Measurements from ENCODE around the gene ST6GALNAC4. TPM values are rescaled to one million over a fixed set of nuclear protein-coding genes. Genes with fewer than 3 reads are reported as not detected.

Gene ST6GALNAC4
- total and polyA plus RNA-seq, 10 of the 15 experiments (the other 5 are each of a cell fraction or from before 2014, with no cell fraction given) = 4.2 to 63.2 (median 35.2) TPM

DNA sequence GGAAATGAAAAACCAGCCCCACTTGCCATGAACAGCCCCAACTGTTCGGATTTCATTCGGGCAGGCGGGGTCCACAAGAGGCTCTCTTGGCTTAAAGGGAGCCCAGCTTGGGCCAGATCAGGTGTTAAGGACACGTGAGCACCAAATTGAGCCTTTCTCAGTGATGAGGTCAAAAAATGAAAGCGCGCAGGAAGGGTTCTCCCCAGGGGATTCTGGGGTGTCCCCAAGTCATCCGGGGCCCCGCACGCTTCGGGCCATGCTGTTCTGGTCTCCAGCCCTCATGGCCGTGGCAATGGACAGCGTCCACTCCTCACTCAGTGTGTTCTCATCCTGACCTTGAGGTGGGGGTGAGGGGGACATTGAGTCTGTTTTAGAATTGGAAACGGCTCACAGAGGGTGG, 50.3 kb downstream of the ST6GALNAC4 start (continued):
- no peak for TF ChIP-seq ZBTB11 (CRISPR knock-in tag; IDR thresholded peaks at IDR 0.05)

- H3K27ac ChIP-seq (ENCODE audit: control insufficient read depth, insufficient read depth) = peak overlapping the region; percentile 7; the same call in 1 of the 2 replicates
- intact Hi-C loops (cut with micrococcal nuclease; ENCODE audit: unreplicated experiment) (loop anchor here (5.0 kb wide), 1 partner anchor 79 kb away; the partner anchor contains the start of gene CDK9), in situ Hi-C loops (cut with MboI) (no loop called here)
- H3K9me3 ChIP-seq (replicated peaks; ENCODE audit: control insufficient read depth, insufficient read depth, low read length) = no peaks in the 10 kb centered on the region
- CTCF ChIA-PET = interaction anchor here (0.6 to 2.7 kb wide), 10 partner anchors 11 to 1960 kb away, joined by 3 to 12 read pairs (median 4); partner anchors contain the start of genes ENG and TOR2A
- WGBS (ENCODE audit: insufficient coverage, insufficient replicate concordance, low lambda C conversion rate, missing lambda C conversion rate) = 51% methylated on average over 19 of the region's 19 CpGs
- no peak for FAIRE-seq
- SMC1A ChIA-PET (ENCODE audit: uncharacterized antibody, unreplicated experiment) = interaction anchor here (0.8 to 2.0 kb wide), 5 partner anchors 10 to 131 kb away, joined by 3 to 8 read pairs (median 4); partner anchors contain the start of genes ENG and TOR2A
- no peak for TF ChIP-seq WRNIP1 (IDR thresholded peaks at IDR 0.05; ENCODE audit: borderline replicate concordance, low read depth, low read length)
- peak; percentile 35; the same call in 1 of the 2 replicates for TF ChIP-seq NFIC (IDR thresholded peaks at IDR 0.05; ENCODE audit: low read depth, low read length)
- peak; percentile 18 for TF ChIP-seq PBX3 (IDR thresholded peaks at IDR 0.05; ENCODE audit: insufficient replicate concordance, low read depth, low read length)
- TF ChIP-seq BCL3 (IDR thresholded peaks at IDR 0.05; ENCODE audit: borderline replicate concordance, insufficient read depth, low read depth, low read length, poor library complexity, severe bottlenecking) = peak; percentile 97
- no peak for DNase-seq (ENCODE audit: low read depth, low spot score)
- H3K9ac ChIP-seq (ENCODE audit: control insufficient read depth, insufficient read depth, low read length) = no peak overlapping the region
- no peaks in the 10 kb centered on the region for H3K79me2 ChIP-seq (ENCODE audit: control insufficient read depth, insufficient read depth, low read length)
- no peaks in the 10 kb centered on the region for H4K20me1 ChIP-seq (ENCODE audit: control insufficient read depth, insufficient read depth)
- no peak for ATAC-seq
- no TSS peak for BruUV-seq (replicated peaks)
- H2AFZ ChIP-seq (ENCODE audit: control insufficient read depth, low read depth, low read length) = peak overlapping the region; percentile 81; the same call in 1 of the 2 replicates
- RAD21 ChIA-PET (ENCODE audit: unreplicated experiment) = interaction anchor here (1.0 to 3.2 kb wide), 5 partner anchors 13 to 131 kb away, joined by 3 to 15 read pairs (median 3); partner anchors contain the start of genes ST6GALNAC4 and TOR2A
- no peaks in the 10 kb centered on the region for H3K27me3 ChIP-seq (replicated peaks in 1 of 2; ENCODE audit: control insufficient read depth in 2 of 2, insufficient read depth in 2 of 2, low read length in 1 of 2)
- no peaks in the 10 kb centered on the region for H3K36me3 ChIP-seq (ENCODE audit: control insufficient read depth in 2 of 2, insufficient read depth in 2 of 2, low read length in 1 of 2)
- H3K4me3 ChIP-seq = no peak overlapping the region
- no peak overlapping the region for H3K4me2 ChIP-seq (ENCODE audit: control insufficient read depth, insufficient read depth)
- POLR2A ChIA-PET = interaction anchor here (1.8 kb wide), 1 partner anchor 95 kb away, joined by 4 read pairs; no protein-coding TSS in a partner anchor
- peaks cover 31% of the 10 kb centered on the region for H3K4me1 ChIP-seq (ENCODE audit: control insufficient read depth, insufficient read depth, low read length)
Measured at GRCh38 chr9:127865645-127866464, 51.0 kb downstream of the ST6GALNAC4 start.
